Measurements from ENCODE around the gene FARS2. TPM values are rescaled to one million over a fixed set of nuclear protein-coding genes. Genes with fewer than 3 reads are reported as not detected.

Gene FARS2
- total and polyA plus RNA-seq, 12 donors, result 7.6 to 22.4 (median 20.8) TPM

- ATAC-seq (no peak), DNase-seq (no peak)
- Histone ChIP-seq H3K36me3 (no peaks in the 10 kb centered on the region), H3K27ac (no peak overlapping the region), H3K4me3 (no peak overlapping the region), H3K4me1 (no peaks in the 10 kb centered on the region), H3K9me3 (peaks cover 0 to 19% (median 0%) of the 10 kb centered on the region in 11 donors), H3K27me3 (no peaks in the 10 kb centered on the region)
- 85% methylated on average over 9 of the region's 9 CpGs for WGBS, 2 donors
- TF ChIP-seq CTCF (IDR thresholded peaks at IDR 0.05), result no peak
- intact Hi-C loops (cut with DNase I), result no loop called here
These were observed 553.6 kb downstream of the FARS2 start for GRCh38 chr6:5814901-5815300.

- intact Hi-C loops (cut with DNase I), result no loop called here
- Histone ChIP-seq H3K9me3 (peaks cover 0 to 10% (median 0%) of the 10 kb centered on the region in 11 donors), H3K36me3 (no peaks in the 10 kb centered on the region), H3K4me1 (no peaks in the 10 kb centered on the region), H3K4me3 (no peak overlapping the region), H3K27me3 (no peaks in the 10 kb centered on the region), H3K27ac (no peak overlapping the region)
- TF ChIP-seq CTCF (IDR thresholded peaks at IDR 0.05), result no peak
- 81 to 82% methylated on average over 3 of the region's 3 CpGs for WGBS, 2 donors
- DNase-seq, result no peak
- no peak for ATAC-seq
These were observed 556.6 kb downstream of the FARS2 start for GRCh38 chr6:5817869-5818268.

GRCh38 chr6:5818959-5819358 is 557.6 kb downstream of the FARS2 start:
- intact Hi-C loops (cut with DNase I), result no loop called here
- WGBS, 2 donors, result 72 to 73% methylated on average over 6 of the region's 6 CpGs
- H3K4me1 ChIP-seq, result no peaks in the 10 kb centered on the region

More at GRCh38 chr6:5818959-5819358, 557.6 kb downstream of the FARS2 start:
- no peak for TF ChIP-seq CTCF (IDR thresholded peaks at IDR 0.05)
- DNase-seq (no peak), ATAC-seq (no peak)
- Histone ChIP-seq H3K36me3 (no peaks in the 10 kb centered on the region), H3K4me3 (no peak overlapping the region), H3K27me3 (no peaks in the 10 kb centered on the region), H3K9me3 (peaks cover 0 to 4% (median 0%) of the 10 kb centered on the region in 11 donors), H3K27ac (no peak overlapping the region)

Other genes starting within 250 kb of the FARS2 start
- 10 to 100 TPM in 3 of 10 donors, 1 to 10 TPM in 7; 6.3 to 12.2 (median 9.2) TPM for gene PPP1R3G, start 176.2 kb upstream of the FARS2 start, total RNA-seq
- gene PPP1R3G, start 176.2 kb upstream of the FARS2 start, polyA plus RNA-seq, result 1 to 10 TPM; 3.8 to 5.5 TPM
- gene LYRM4, start 563 bp upstream of the FARS2 start, total RNA-seq, result 10 to 100 TPM; 20.9 to 33.0 (median 25.1) TPM
- 10 to 100 TPM; 18.3 to 23.2 TPM for gene LYRM4, start 563 bp upstream of the FARS2 start, polyA plus RNA-seq

All from heart right ventricle (tissue), 16 donors.